Measurements from ENCODE around the gene PLOD1. TPM values are rescaled to one million over a fixed set of nuclear protein-coding genes. Genes with fewer than 3 reads are reported as not detected.

Gene PLOD1
- total and polyA plus RNA-seq, 2 experiments from 2014 or later = 22.4 to 62.9 TPM

GRCh38 chr1:11929849-11930248, 4.7 kb upstream of the PLOD1 start:
- Histone ChIP-seq H3K36me3 (ENCODE audit: insufficient read depth) (no peaks in the 10 kb centered on the region; the same call in 1 of the 2 replicates), H3K27me3 (ENCODE audit: insufficient read depth) (no peaks in the 10 kb centered on the region), H3F3A (replicated peaks; ENCODE audit: low read depth) (peaks cover 2% of the 10 kb centered on the region; the same call in 1 of the 2 replicates), H3K9me2 (ENCODE audit: insufficient read depth) (no peaks in the 10 kb centered on the region), H3K79me2 (replicated peaks; ENCODE audit: insufficient read depth) (peaks cover 4% of the 10 kb centered on the region), H3K4me2 (no peak overlapping the region), H3K27ac (ENCODE audit: low read depth) (no peak overlapping the region), H3K4me1 (ENCODE audit: insufficient read depth) (peaks cover 10% of the 10 kb centered on the region; the same call in 1 of the 2 replicates), H4K20me1 (replicated peaks; ENCODE audit: insufficient read depth) (peaks cover 3% of the 10 kb centered on the region), H3K4me3 (no peak overlapping the region), H2AFZ (peak overlapping the region; percentile 94)
- Mint-ChIP-seq H3K27ac (no peak overlapping the region), H3K36me3 (ENCODE audit: low read depth) (no peaks in the 10 kb centered on the region; the same call in 2 of the 3 replicates), H3K4me1 (peaks cover 10% of the 10 kb centered on the region), H3K4me3 (no peak overlapping the region), H3K27me3 (ENCODE audit: insufficient read depth, low read depth, poor library complexity) (peaks cover 4% of the 10 kb centered on the region), H3K9me3 (no peaks in the 10 kb centered on the region)
- ATAC-seq (no peak), DNase-seq (ENCODE audit: low spot score) (no peak)
- no peak for TF ChIP-seq ZNF462 (CRISPR knock-in tag; IDR thresholded peaks at IDR 0.05)
- no peak for TF ChIP-seq STAT1 (IDR thresholded peaks at IDR 0.05; ENCODE audit: unreplicated experiment)
- no peak for TF ChIP-seq ZNF331 (CRISPR knock-in tag; IDR thresholded peaks at IDR 0.05; ENCODE audit: low read depth)
- no peak for TF ChIP-seq JUNB (IDR thresholded peaks at IDR 0.05; ENCODE audit: unreplicated experiment)
- TF ChIP-seq ZNF114 (CRISPR knock-in tag; IDR thresholded peaks at IDR 0.05) = no peak
- TF ChIP-seq ETS1 (IDR thresholded peaks at IDR 0.05) = no peak
- no peak for TF ChIP-seq EZH2 (IDR thresholded peaks at IDR 0.05; ENCODE audit: low read depth, unreplicated experiment)
- no peak for TF ChIP-seq CREB1 (CRISPR knock-in tag; IDR thresholded peaks at IDR 0.05; ENCODE audit: low read depth)
- TF ChIP-seq EZH2phosphoT487 (IDR thresholded peaks at IDR 0.05; ENCODE audit: unreplicated experiment) = no peak
- TF ChIP-seq NANOG (IDR thresholded peaks at IDR 0.05; ENCODE audit: borderline replicate concordance) = no peak
- TF ChIP-seq REST (IDR thresholded peaks at IDR 0.05; ENCODE audit: unreplicated experiment) = no peak
- no peak for TF ChIP-seq CTCF (conservative IDR thresholded peaks at IDR 0.05; ENCODE audit: low read depth in 2 of 2)
- no peak for TF ChIP-seq POLR2AphosphoS5 (IDR thresholded peaks at IDR 0.05; ENCODE audit: low read depth)
